GM19395 (cell line): ENCODE measurements around the gene WDFY2.

ENCODE experiments used
- ATAC-seq: cut with Tn5 transposase; IDR thresholded peaks from one replicate; pipeline ENCODE4 v1.9.1; 2021; ENCODE audit warnings: mild to moderate bottlenecking, moderate library complexity; ENCODE audit not compliant: unreplicated experiment

WDFY2 gene

DNA sequence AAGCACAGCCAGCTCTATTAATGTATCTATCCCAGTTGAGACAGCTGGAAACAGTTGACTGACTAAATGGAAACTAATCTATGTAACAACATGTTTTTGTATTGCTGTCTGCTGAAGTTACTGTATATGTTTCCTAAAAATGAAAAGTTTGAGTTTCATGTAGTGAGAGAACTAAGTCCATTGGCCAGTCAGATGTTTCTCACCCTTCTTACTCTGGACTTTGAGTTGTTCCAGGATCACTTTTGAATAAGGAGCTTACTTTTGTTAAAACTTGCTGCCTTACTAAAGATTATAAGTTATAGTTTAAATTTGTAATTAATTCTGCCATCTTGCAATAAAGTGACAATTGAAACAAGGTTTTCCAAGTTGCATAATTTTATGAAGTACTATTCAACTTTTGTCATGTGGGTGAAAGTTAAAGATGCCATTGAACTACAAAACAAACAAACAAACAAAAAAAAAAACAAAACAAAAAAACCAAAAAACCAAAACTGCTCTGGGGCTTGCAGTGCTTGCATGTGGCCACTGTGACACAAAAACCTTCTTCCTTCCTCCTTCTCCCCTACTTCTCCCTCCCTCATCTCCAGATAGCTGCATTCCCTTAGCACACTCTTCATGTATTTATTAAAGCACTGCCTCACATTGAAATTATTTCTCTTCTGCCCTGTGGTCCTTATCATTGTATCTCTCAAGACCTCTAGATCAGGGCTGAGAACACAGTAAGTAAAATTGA, 15.3 kb downstream of the WDFY2 start:
- ATAC-seq = no peak

DNA sequence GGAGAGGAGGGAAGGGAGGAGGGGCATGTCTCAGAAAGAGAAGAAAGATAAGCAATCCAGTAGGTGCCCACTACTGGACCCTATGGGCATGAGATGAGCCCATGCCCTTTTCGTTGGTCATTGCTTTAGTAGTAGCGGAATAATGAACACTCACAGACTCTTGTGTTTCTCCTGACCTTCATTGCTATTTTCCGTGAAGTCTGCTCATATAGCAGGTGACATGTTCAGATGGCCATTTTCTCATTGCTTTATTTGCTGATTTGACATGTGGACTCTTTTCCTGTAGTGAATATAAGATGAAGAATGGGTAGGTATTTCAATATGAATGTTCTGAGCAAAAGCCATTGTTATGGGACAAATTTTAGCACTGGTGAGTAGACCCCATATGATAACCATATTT, 16.4 kb downstream of the WDFY2 start:
- no peak for ATAC-seq

DNA sequence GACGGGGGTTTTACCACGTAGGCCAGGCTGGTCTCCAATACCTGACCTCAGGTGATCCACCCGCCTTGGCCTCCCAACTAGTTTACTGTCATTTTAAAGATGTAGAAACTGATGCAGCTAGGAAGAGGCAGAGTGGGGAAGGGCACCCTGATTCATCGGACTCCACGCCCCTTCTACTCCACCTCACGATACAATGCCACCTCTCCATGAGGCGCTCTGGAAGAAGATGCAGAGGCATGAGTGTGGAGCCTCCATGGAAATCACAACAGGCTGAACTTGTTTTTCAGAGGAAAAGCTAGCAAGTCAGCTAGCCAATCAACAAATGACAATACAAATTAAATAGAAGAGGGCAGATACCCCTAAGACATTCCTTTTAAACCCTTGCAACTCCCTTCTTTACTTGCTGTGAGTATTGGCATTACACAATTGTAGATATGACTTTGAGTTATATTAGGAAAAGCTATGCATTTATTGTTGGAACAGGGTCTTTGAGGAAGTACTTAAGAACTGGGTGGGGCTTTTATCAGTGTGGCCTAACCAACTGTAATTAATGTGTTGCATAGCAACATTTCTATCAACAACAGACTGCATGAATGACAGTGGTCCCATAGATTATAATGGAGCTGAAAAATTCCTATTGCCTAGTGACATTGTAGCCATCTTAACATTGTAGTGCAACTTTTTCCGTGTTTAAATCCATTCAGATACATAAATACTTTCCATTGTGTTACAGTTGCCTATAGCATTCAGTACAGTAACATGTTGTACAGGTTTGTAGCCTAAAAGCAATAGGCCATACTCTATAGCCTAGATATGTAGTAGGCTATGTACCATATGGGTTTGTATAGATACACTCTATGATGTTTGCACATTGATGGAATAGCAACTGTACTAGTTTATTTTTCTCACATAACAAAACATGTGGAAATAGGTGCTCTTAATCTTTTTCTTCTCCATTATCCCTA, 17.6 kb downstream of the WDFY2 start:
- ATAC-seq = no peak

DNA sequence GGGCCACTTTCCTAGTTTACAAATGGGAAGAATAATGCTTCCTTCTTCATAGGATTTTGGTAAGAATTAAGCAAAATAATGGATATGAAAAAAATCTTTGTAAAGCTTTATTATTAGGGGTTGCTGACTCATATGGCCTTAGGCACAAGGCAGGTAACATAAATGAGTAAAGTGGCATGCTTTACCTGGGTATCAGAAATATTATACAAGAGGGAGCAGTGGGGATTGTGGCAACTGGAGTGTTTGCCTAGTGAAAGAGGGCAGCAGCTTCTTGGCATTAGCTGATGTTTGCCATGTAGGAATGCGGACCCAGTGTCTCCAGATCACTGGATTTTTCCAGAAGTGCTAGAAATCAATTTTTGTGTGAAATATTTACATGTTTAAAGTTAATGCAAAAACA, 19.5 kb downstream of the WDFY2 start:
- ATAC-seq = no peak

DNA sequence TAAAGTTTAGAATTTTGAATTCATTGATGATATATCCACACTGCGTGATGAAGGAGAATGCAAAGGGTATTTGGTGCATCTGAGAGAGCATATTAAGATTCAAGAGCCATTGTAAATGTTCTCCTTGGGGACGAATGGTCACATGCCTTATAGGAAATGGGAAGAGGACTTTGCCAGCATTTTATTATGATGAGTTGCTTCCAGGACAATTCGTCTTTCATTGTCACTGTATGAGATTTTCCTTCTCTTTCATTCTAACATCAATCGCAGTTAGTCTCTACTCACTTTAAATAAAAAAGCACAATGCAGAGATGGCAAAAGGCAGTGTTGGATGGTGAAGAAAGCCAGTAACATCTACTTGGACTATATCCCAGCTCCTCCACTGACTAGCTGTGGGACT, 21.4 kb downstream of the WDFY2 start:
- ATAC-seq = no peak

DNA sequence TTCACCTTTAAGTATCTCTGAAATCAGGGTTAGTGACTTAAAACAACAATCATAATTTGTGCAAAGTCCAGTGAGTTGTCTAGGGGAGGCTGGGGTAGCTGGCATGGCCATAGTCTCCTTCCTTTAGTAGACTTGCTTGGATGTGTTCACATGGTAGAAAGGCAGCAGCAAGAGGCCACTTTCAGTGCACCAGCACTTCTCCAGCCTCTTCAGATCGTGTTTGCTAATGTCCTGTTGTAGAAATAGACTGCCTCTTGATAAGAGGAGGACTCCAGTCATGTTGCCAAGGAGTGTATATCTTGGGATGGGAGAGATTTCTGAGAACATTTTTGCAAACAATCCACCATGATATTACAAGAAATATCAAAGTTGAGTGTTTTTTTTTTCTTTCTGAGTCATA, 22.9 kb downstream of the WDFY2 start:
- ATAC-seq = no peak

DNA sequence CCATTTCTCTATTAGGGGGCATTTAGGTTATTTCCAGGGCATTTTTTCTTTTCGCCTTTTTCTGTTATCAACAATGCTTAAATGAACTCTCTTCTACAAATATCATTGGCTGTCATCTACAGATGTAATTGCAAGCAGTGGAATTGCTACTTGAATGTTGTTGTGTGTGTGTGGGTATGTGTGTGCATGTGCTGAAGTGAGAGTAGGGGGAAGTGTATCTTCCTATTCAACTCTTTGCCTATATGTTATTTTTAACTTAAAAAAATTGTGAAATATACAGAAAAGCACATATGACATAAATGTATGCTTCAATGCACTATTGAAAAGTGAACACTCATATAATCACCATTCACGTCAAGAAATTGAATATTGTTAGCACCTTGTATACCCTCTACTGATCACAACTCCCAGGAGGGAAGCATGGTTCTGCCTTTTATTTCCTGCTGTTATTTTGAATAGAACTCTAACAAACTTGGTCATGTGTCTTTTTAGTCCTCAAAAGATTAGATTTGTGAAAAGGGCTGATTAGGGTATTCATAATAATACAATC, 24.7 kb downstream of the WDFY2 start:
- ATAC-seq = no peak

DNA sequence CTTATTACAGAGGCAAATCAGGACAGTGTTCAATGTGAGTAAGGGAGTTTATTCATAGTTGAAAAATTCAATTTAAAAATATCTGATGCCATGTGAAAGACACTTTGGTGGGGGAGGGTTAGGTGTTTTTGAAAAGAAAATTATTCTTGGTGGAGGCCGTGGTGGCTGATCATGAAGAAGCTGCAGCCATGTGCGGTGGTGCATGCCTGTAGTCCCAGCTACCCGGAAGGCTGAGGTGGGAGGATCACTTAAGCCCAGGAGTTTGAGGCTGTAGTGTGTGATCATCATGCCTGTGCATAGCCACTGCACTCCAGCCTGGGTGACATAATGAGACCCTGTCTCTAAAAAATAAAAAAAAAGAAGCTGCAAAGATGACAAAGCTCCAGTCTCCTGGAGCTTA, 28.6 kb downstream of the WDFY2 start:
- peak; percentile 63 for ATAC-seq

DNA sequence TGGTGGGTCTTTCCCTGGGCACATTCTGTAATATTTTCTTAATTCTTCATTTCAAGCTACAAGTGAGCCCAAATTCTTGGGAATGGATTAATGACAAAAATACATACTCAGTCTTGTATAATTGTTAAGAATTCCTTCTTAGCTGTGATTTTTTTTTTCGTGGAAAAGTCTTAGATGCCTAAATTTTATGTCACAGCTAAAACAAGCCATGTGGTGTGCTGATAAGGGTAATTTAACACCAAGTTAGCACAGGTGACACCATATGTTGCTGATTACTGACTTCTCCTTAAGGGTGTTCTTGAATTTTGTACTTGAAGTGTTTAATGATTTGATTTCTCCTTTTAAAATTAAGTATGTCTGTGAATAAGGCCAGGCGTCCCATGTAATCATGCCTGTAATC, 29.3 kb downstream of the WDFY2 start:
- ATAC-seq = no peak

DNA sequence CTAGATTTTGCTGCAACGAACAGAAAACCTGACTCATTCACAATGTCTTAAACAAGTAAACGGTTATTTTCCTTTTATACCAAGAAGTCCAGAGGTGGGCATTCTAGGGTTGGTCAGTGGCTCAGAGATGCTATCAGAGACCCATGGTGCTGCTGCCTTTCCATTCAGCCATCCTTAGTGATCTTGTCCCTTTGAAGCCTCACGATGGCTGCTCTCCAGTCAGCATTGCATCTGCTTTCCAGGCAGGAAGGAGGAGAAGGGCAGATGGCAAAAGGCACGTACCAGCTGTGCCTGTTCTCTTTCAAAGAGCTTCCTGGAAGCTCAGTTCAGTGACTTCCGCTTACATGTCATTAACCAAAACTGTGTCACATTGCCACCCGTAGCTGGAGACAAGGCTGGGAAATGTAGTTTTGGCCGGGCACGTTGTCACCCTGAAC, 30.1 kb downstream of the WDFY2 start:
- peak; percentile 85 for ATAC-seq

DNA sequence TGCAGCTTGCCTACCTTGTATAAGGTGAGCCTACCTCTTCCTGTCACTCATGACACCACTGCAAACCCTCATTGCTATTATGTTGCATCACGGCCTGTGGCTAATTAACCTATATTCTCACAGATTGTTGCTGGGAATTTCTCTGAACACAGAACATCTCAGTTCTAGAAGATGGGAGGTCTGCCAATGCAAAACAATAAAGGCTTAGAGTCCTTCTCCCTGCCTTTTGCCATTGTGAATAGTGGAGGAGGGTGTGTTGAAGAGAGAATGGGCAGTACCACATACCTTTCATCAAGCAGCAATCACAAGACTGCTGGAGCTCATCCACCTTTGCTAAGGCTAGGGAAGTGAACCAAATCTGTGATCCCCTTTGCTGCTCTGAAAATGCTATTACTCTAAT, 34.4 kb downstream of the WDFY2 start:
- no peak for ATAC-seq

DNA sequence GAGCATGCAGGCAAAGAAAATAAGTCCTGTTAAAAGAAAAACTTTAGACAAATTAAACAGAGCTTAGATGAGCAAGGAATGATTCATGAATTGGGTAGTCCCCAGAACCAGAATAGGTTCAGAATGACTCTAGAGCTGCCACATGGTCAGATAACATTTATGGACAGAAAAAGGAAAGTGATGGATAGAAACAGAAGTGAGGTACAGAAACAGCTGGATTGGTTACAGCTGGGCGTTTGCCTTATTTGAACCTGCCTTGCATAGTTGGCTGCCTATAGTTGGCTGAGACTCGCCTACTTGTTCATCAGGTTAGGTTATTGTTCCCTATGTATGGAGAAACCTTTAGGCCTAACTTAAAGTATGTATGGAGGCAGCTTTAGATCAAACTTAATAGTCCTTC, 35.4 kb downstream of the WDFY2 start:
- ATAC-seq = no peak

DNA sequence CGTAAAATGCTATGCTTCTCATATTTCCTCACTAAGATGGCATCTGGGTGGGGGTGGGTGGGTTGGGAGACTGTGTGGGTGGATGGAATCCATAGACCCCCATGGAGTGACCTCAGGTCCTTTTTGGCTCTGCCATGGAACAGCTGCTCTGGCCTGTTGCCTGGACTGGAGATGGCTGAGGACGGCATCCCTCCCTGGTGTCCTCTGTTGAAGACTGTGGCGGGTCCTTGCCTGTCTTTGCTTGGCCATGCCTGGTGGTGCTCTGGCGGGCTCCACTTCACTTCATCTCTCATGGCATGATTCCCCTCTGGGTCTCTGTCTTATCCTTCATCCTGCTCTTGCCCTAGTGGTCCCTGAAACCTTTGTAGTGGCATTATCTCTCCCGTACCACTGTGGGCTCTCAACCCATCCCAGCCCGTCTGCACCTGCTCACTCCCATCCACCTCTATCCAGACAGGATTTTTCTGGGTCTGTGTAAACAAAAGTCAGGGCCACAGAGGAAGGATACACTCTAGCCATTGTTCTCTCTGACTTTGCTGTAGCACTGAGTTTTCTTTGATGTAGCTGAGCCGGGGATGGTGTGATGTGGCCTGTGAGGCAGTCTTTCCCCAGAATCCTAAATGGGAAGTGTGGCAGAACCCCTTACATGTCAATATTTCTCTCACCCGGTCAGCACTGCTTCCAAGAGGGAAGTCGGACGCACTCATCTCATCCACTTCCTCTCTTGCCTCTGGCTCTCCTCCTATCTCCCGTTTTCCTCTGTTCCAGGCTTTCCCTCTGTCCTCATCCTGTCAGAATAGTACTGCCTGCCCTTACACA, 36.1 kb downstream of the WDFY2 start:
- ATAC-seq = no peak

DNA sequence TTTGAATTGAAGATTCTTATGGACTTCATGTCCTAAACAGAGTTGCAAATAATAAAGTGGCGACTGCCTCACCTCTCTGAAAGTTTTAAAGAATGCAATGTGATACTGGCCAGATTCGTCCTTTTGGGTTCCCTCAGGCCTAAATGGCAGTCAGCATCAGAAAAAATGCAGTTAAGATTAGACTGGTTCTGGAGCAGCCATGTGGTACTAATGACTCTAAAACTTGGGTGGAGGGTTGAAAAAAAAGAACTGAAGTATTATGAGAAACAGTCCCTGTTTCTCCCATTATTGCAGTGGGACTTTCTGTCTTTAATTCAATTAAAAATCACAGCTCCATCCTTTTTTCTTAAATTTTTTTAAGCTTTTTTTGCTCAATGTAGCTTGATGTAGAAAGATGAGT, 37.3 kb downstream of the WDFY2 start:
- no peak for ATAC-seq

DNA sequence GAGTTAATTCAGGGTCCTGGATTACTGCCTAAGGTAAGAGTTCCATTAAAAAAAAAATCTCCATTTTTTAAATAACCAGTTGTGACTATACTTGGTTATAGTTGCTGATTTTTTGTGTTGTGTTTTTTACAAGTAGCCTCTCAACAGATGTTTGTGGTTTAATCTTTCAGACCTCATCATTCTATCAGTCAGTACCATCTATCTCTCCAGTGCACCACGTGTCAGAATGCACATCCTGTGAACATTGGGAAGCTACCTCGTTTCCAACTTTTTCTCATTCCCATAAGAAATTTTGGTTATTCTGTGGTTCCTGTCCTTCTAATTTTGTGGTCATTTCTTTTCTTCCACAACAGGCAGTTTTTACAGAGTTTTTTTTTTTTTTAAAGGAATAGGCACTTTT, 39.2 kb downstream of the WDFY2 start:
- ATAC-seq = no peak

DNA sequence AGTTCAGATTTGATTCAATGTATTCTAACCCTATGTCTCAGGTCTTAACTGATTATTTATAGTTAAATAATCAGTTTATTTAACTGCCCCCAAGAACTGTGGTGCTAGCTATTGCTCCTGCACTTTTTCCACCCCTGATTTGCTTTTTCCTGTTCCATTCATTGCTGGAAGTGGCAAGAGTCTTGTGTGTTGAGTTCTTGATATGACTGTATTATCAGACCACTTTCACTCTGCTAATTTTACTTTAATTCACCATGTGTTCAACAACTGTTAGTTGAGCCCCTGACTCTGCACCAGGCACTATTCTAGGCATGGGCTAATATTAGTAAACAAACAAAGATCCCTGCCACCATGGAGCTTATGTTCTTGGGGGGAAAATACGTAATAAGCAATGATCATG, 39.9 kb downstream of the WDFY2 start:
- no peak for ATAC-seq

DNA sequence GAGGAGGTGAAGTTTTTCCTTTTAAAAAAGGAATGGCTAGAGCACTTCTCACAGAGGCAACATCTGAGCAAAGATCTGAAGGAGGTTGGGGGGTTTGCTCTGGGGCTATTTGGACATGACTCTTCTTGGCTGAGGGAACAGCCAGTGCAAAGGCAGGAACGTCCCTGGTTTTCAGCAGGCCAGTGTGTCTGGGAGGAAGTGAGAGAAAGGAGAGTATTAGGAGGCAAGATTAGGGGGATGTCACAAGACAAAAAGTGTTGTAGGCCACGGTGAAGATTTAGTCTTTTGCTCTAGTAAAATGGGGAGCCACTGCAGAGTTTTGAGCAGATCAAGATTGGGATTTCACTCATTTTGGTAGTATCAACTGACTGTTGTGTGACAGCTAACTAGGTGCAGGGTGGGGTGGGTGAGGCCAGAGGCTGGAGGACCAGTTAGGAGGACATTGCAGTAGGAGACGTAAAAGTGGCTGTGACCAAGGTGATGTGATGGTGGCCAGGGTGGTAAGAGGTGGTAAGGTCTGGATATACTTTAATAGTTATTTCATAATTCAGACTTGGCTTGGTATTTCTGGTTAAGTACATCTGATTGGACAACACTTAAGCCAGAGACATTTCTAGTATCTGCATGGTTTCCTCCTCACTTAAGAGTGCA, 40.6 kb downstream of the WDFY2 start:
- no peak for ATAC-seq

DNA sequence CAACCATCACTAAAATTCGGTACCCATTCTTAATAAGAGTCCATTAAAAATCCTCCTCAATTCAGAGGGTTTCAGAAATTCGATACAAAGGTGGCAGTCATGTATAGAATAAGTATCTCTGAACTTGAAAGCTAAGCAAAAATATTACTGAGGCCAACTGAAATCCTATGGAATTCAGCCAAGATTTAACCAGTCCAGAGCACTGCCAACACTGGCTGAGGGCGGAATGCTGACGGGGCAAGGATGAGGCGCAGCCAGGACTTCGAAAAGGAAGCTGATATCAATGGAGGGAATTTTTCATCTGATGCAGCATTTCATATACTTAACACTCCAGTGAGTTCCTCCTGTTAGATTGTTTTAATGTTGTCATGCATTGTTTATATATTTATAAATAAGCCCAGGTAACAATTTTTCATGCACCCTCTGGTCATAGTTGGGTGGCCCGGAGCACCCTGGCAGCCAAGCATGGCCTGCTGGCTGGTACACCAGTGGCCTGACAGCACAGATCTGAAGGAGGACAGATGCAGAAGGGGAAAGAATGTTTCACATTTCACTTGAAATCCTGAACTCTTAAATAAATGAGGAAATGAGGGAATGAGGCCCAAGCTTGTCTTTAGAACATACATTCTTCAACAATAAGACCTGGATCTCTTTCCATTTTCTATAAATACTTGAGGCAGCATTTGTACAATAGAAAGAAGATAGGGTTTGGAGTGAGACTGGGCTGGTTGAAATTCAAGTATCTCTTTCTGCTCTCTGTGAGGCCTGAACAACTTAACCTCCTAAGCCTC, 41.5 kb downstream of the WDFY2 start:
- no peak for ATAC-seq

DNA sequence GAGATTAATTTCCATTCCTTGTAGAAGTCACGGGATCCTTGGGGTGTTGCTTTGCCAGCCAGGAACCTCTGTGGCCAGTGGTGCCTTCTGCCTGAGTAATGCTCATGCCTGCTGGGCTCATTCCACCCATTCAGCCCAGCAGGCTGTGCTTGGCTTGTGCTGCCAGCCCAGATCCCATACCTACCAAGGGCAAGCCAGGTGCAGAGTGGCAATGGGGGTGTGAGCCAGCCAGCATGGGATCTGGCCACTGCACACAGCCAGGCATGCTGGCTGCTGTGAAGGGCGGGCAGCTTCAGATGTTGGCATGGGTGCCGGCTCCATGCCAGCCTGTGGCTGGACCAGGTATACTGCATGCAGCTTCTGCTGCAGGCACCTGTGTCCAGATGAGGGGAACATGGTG, 42.5 kb downstream of the WDFY2 start:
- no peak for ATAC-seq
